PC-9 (cell line): ENCODE data around the gene ANGPTL1. TPM values are rescaled to one million over a fixed set of nuclear protein-coding genes. Genes with fewer than 3 reads are reported as not detected.

ENCODE experiments used
- BruUV-seq: library from RNA; stranded (reverse); fragments of 400-500 nt; replicated peaks from 2 replicates; lab custom pipeline; 2021; lab: Mats Ljungman, UMichigan
- CTCF ChIA-PET: fragments of 300-600 bp; sonication (Branson Sonifier 250); formaldehyde crosslinking; loops from one replicate; lab custom pipeline; 2022; ENCODE audit warnings: antibody characterized with exemption; lab: Charles Lee
- POLR2A ChIA-PET: fragments of 300-600 bp; sonication (Branson Sonifier 250); formaldehyde crosslinking; loops from one replicate; lab custom pipeline; 2022; ENCODE audit warnings: antibody characterized with exemption; ENCODE audit not compliant: unreplicated experiment; lab: Charles Lee
- DNase-seq, 2 experiments: peaks; one replicate each; pipeline versions ENCODE4 v3.0.0 to v3.0.0-alpha.2; 2015 to 2022; ENCODE audit warnings: mixed read lengths in 1 of 2
- H2AFZ ChIP-seq: fragments of 200-600 bp; sonication (generic); 2 replicates; pipeline ENCODE4 v1.8.1; 2017; ENCODE audit warnings: antibody characterized with exemption
- H3F3A ChIP-seq: fragments of 200-600 bp; sonication (generic); 2 replicates; pipeline ENCODE4 v1.8.1; 2017; ENCODE audit warnings: antibody characterized with exemption, mild to moderate bottlenecking, low read depth; ENCODE audit not compliant: insufficient read depth
- H3K27ac ChIP-seq: fragments of 200-600 bp; sonication (generic); 2 replicates; pipeline ENCODE4 v1.6.1; 2016; ENCODE audit warnings: mixed run types
- H3K27me3 ChIP-seq: fragments of 200-600 bp; sonication (generic); 2 replicates; pipeline ENCODE4 v1.6.1; 2016; ENCODE audit warnings: low read depth, mixed run types; ENCODE audit not compliant: insufficient read depth
- H3K36me3 ChIP-seq: fragments of 200-600 bp; sonication (generic); 2 replicates; pipeline ENCODE4 v1.6.1; 2016; ENCODE audit warnings: low read depth, mixed run types
- H3K4me1 ChIP-seq: fragments of 200-600 bp; sonication (generic); replicated peaks from 2 replicates; pipeline ENCODE4 v1.6.1; 2016; ENCODE audit warnings: mixed run types; ENCODE audit not compliant: insufficient read depth
- H3K4me2 ChIP-seq: fragments of 200-600 bp; sonication (generic); 2 replicates; pipeline ENCODE4 v1.6.1; 2017; ENCODE audit warnings: mixed run types
- H3K4me3 ChIP-seq: fragments of 200-600 bp; sonication (generic); 2 replicates; pipeline ENCODE4 v1.6.1; 2016; ENCODE audit warnings: mixed run types
- H3K79me2 ChIP-seq: fragments of 200-600 bp; sonication (generic); 2 replicates; pipeline ENCODE4 v1.6.1; 2017; ENCODE audit warnings: low read depth, mixed run types
- H3K9me2 ChIP-seq: fragments of 200-600 bp; sonication (generic); 2 replicates; pipeline ENCODE4 v1.8.1; 2017; ENCODE audit warnings: mild to moderate bottlenecking; ENCODE audit not compliant: insufficient read depth
- H3K9me3 ChIP-seq: fragments of 200-600 bp; sonication (generic); 2 replicates; pipeline ENCODE4 v1.8.1; 2016; ENCODE audit warnings: low read depth; ENCODE audit not compliant: insufficient read depth
- H4K20me1 ChIP-seq: fragments of 200-600 bp; sonication (generic); 2 replicates; pipeline ENCODE4 v1.8.1; 2017; ENCODE audit not compliant: insufficient read depth
- EZH2 ChIP-seq: fragments of 200-600 bp; sonication (generic); IDR thresholded peaks from 2 replicates; pipeline ENCODE4 v1.8.0; 2017; ENCODE audit warnings: antibody characterized with exemption, low read depth
- intact Hi-C: fragments of 100-400 bp; cut with micrococcal nuclease; formaldehyde crosslinking; loops from one replicate; pipeline ENCODE4 v1.10.0; 2022; ENCODE audit not compliant: unreplicated experiment
- total RNA-seq: library from RNA; stranded (reverse); gene quantifications from 2 replicates; pipeline ENCODE4 v1.2.3, GENCODE V29; 2021
- TF ChIP-seq, protein P1 (sequence below): fragments of 200-600 bp; sonication (generic); conservative IDR thresholded peaks from 2 replicates; pipeline ENCODE4 v1.6.1; 2017; ENCODE audit warnings: mixed run types, antibody characterized with exemption, mild to moderate bottlenecking, moderate library complexity

ANGPTL1 gene
- total RNA-seq, 1 experiment from 2014 or later, result not detected

DNA sequence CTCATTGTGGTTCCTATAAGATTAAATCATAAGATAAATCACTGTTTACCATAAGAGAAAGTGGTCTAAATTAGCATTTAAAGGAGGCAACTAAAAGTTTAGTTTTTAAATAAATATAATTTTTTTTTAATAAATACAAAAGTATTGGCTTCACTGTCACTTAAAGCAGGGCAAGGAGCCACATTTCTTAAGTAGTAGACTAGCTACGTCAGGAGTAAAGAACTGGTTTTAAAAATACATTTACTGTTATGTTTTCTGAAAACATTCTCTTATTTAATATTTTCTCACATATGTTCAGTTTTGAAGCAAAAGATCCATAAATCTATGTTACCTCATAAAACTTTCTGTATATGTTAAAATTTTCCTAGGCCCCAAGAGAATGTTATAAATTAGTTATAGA, 2.2 kb downstream of the ANGPTL1 start:
- H3K27ac ChIP-seq, result no peak overlapping the region
- peaks cover 17% of the 10 kb centered on the region for H3K4me1 ChIP-seq
- no peak for DNase-seq
- 0 out of 2 replicates have a peak, but pooled peaks cover 3% of the 10 kb centered on the region for H3K36me3 ChIP-seq
- TF ChIP-seq EZH2, result no peak
- TF ChIP-seq, protein P1, sequence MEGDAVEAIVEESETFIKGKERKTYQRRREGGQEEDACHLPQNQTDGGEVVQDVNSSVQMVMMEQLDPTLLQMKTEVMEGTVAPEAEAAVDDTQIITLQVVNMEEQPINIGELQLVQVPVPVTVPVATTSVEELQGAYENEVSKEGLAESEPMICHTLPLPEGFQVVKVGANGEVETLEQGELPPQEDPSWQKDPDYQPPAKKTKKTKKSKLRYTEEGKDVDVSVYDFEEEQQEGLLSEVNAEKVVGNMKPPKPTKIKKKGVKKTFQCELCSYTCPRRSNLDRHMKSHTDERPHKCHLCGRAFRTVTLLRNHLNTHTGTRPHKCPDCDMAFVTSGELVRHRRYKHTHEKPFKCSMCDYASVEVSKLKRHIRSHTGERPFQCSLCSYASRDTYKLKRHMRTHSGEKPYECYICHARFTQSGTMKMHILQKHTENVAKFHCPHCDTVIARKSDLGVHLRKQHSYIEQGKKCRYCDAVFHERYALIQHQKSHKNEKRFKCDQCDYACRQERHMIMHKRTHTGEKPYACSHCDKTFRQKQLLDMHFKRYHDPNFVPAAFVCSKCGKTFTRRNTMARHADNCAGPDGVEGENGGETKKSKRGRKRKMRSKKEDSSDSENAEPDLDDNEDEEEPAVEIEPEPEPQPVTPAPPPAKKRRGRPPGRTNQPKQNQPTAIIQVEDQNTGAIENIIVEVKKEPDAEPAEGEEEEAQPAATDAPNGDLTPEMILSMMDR, result no peak
- ChIA-PET POLR2A (no interaction called here), CTCF (interaction anchor here (0.6 kb wide), 1 partner anchor 718 kb away, joined by 10 read pairs; no protein-coding TSS in a partner anchor)
- H3F3A ChIP-seq, result no peaks in the 10 kb centered on the region; the same call in none of the 2 replicates
- H3K4me3 ChIP-seq, result no peak overlapping the region
- peaks cover 6% of the 10 kb centered on the region; the same call in 1 of the 2 replicates for H4K20me1 ChIP-seq
- no peaks in the 10 kb centered on the region for H3K79me2 ChIP-seq
- no peaks in the 10 kb centered on the region for H3K27me3 ChIP-seq
- no TSS peak for BruUV-seq
- intact Hi-C loops, result no loop called here
- H2AFZ ChIP-seq, result no peak overlapping the region
- no peaks in the 10 kb centered on the region for H3K9me2 ChIP-seq
- no peaks in the 10 kb centered on the region for H3K9me3 ChIP-seq
- no peak overlapping the region for H3K4me2 ChIP-seq

DNA sequence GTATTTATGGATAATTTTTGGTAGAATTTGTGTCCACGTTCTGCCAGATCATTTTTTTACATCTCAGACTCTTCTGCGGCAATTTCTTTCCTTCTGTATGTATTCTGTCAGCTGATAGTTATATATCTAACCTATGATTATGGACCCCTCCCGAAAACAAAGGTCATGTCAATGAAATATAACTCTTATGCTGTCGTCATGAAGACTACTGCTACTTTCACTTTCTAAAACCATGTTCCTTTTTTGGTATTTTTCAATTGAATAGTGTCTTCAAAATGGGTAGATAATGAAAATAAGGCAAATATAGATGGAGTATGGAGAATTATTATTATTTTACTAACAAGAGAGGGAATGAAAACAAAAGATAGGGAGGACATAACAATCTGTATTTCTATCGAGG, 3.2 kb downstream of the ANGPTL1 start:
- no peak overlapping the region for H3K4me3 ChIP-seq
- TF ChIP-seq, protein P1, result no peak
- no peak for TF ChIP-seq EZH2
- no peak for DNase-seq
- no peaks in the 10 kb centered on the region for H3K79me2 ChIP-seq
- no peak overlapping the region for H3K27ac ChIP-seq
- CTCF ChIA-PET, result no interaction called here
- peaks cover 17% of the 10 kb centered on the region for H3K4me1 ChIP-seq
- H3K4me2 ChIP-seq, result no peak overlapping the region
- H3K9me2 ChIP-seq, result no peaks in the 10 kb centered on the region
- intact Hi-C loops, result no loop called here
- H3K9me3 ChIP-seq, result no peaks in the 10 kb centered on the region
- 0 out of 2 replicates have a peak, but pooled peaks cover 3% of the 10 kb centered on the region for H3K36me3 ChIP-seq
- no peaks in the 10 kb centered on the region for H3K27me3 ChIP-seq
- no TSS peak for BruUV-seq
- no peaks in the 10 kb centered on the region; the same call in none of the 2 replicates for H3F3A ChIP-seq
- H4K20me1 ChIP-seq, result peaks cover 6% of the 10 kb centered on the region; the same call in 1 of the 2 replicates
- H2AFZ ChIP-seq, result no peak overlapping the region
- POLR2A ChIA-PET, result no interaction called here

DNA sequence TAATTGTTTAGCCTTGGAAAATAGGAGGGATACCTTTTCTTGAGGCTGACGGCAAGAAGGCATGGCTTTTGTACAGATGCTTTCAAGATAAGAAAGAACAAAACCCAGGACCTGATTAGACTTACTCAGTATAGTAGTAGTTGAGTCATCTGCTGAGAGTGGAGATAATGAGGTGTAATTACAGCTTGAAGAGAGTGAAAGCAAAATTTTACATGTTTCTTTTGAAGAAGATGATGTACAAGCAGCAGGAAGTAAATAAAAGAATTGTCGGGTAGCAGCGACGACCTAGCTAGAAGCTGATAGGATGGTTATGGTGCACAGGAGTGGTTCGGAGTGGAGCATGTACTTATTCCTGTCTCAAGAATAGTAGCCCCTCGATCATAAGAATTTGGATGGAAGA, 6.6 kb downstream of the ANGPTL1 start:
- Histone ChIP-seq H3K27me3 (no peaks in the 10 kb centered on the region), H3K9me3 (no peaks in the 10 kb centered on the region), H2AFZ (no peak overlapping the region), H3K4me2 (no peak overlapping the region), H3K9me2 (no peaks in the 10 kb centered on the region), H3K79me2 (no peaks in the 10 kb centered on the region), H3K4me3 (no peak overlapping the region), H3K27ac (no peak overlapping the region), H3K36me3 (0 out of 2 replicates have a peak, but pooled peaks cover 3% of the 10 kb centered on the region), H4K20me1 (no peaks in the 10 kb centered on the region; the same call in 1 of the 2 replicates), H3F3A (no peaks in the 10 kb centered on the region), H3K4me1 (no peaks in the 10 kb centered on the region)
- ChIA-PET POLR2A (no interaction called here), CTCF (no interaction called here)
- no peak for TF ChIP-seq EZH2
- TF ChIP-seq, protein P1, result no peak
- no TSS peak for BruUV-seq
- no peak for DNase-seq
- intact Hi-C loops, result no loop called here
